Peyer's patch (tissue), 4 donors: ENCODE measurements around the gene KCND2. TPM values are rescaled to one million over a fixed set of nuclear protein-coding genes. Genes with fewer than 3 reads are reported as not detected.

Experiments
- DNase-seq, 3 donors: peaks; one replicate each; pipeline ENCODE4 v3.0.0-alpha.2; 2017 to 2019
- H3K27ac ChIP-seq, 4 donors: fragments of 200-600 bp; sonication (generic); one replicate each; pipeline ENCODE4 v1.5.1; 2016 to 2019
- H3K27me3 ChIP-seq, 2 donors: fragments of 200-600 bp; sonication (generic); one replicate each; pipeline ENCODE4 v1.5.1; 2019
- H3K36me3 ChIP-seq, 3 donors: fragments of 200-600 bp; sonication (generic); one replicate each; pipeline ENCODE4 v1.5.1; 2016 to 2019
- H3K4me1 ChIP-seq, 4 donors: fragments of 200-600 bp; sonication (generic); one replicate each; pipeline ENCODE4 v1.5.1; 2016 to 2019
- H3K4me3 ChIP-seq, 4 donors: fragments of 200-600 bp; sonication (generic); 1 replicate in 3 of 4; 2 replicates in 1 of 4; pipeline ENCODE4 v1.5.1; 2016 to 2019; ENCODE audit warnings: mild to moderate bottlenecking in 1 of 4
- H3K9me3 ChIP-seq, 4 donors: fragments of 200-600 bp; sonication (generic); one replicate each; pipeline ENCODE4 v1.5.1; 2016 to 2019; ENCODE audit warnings: mild to moderate bottlenecking in 1 of 4
- CTCF ChIP-seq, 6 experiments: fragments of 450-650 bp in 4 of 6; fragments of 200-600 bp in 2 of 6; sonication (generic) in 1 of 6; IDR thresholded peaks; one replicate each; pipeline ENCODE4 v1.5.1; 2017 to 2019; ENCODE audit warnings: antibody characterized with exemption in 6 of 6, mild to moderate bottlenecking in 3 of 6, moderate library complexity in 1 of 6
- POLR2A ChIP-seq, 2 donors: fragments of 450-650 bp; IDR thresholded peaks; one replicate each; pipeline ENCODE4 v1.5.1; 2017; ENCODE audit warnings: antibody characterized with exemption in 2 of 2, mild to moderate bottlenecking in 2 of 2, moderate library complexity in 2 of 2
- total RNA-seq, 4 donors: library from RNA; depleted of rRNA; stranded (reverse); fragments of >200 nt; gene quantifications; one replicate each; pipeline ENCODE4 v1.1.0, GENCODE V29; 2016

The KCND2 gene
- total RNA-seq, 4 donors from 2014 or later = 0.54 TPM; not detected in 3

GRCh38 chr7:120241973-120242372 lies 31.0 kb upstream of the KCND2 start:
- no peaks in the 10 kb centered on the region for H3K9me3 ChIP-seq
- no peaks in the 10 kb centered on the region for H3K36me3 ChIP-seq
- H3K4me3 ChIP-seq = no peak overlapping the region
- no peak for TF ChIP-seq CTCF (IDR thresholded peaks at IDR 0.05)
- no peak for TF ChIP-seq POLR2A (IDR thresholded peaks at IDR 0.05)
- DNase-seq = no peak
- no peaks in the 10 kb centered on the region for H3K27me3 ChIP-seq
- no peak overlapping the region for H3K27ac ChIP-seq
- no peaks in the 10 kb centered on the region for H3K4me1 ChIP-seq

DNA sequence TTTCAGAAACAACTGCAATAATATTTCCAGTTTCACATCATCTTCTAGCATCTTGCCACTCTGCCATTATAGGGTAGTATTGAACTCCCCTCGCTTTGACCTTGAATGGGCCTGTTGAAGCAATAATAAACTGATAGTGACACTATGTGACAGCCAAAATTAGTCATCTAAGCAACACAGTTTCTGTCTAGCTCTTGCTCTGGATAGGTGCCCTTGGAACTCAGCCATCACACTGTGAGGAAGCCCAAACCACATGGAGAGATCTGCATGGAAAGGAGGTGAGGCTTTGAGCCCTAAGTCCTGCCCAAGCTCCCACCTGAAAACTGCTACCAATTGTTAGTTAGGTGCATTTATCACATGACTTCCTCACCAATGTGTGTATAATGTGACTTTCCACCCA lies 18.1 kb upstream of the KCND2 start:
- no peaks in the 10 kb centered on the region for H3K4me1 ChIP-seq

DNA sequence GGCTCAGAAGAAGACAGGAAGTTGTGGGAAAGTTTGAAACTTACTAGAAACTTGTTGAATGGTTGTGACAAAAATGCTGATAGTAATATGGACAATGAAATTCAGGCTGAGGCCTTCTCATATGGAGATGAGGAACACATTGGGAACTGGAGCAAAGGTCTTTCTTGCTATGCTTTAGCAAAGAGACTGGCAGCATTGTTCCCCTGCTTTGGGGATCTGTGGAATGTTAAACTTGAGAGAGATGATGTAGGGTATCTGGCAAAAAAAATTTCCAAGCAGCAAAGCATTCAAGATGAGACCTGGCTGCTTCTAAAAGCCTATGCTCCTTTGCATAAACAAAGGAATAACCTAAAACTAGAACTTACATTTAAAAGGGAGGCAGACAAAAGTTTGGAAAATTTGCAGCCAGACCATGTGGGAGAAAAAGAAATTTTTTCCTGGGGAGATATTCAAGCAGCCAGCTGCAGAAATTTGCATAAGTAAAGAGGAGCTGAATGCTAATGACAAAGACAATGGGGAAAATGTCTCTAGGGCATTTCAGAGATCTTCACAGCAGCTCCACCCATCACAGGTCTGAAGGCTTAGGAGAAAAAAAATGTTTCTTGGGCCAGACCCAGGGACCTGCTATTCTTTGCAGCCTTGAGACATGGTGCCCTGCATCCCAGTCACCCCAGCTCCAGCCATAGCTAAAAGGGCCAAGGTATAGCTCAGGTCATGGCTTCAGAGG lies 16.5 kb upstream of the KCND2 start:
- H3K27me3 ChIP-seq = no peaks in the 10 kb centered on the region
- H3K4me1 ChIP-seq = no peaks in the 10 kb centered on the region
- no peak for DNase-seq
- H3K9me3 ChIP-seq = no peaks in the 10 kb centered on the region
- H3K36me3 ChIP-seq = no peaks in the 10 kb centered on the region
- TF ChIP-seq POLR2A (IDR thresholded peaks at IDR 0.05) = no peak
- no peak for TF ChIP-seq CTCF (IDR thresholded peaks at IDR 0.05)
- H3K4me3 ChIP-seq = no peak overlapping the region
- H3K27ac ChIP-seq = no peak overlapping the region

More for the DNA sequence above, 18.1 kb upstream of the KCND2 start:
- H3K27me3 ChIP-seq = no peaks in the 10 kb centered on the region
- H3K27ac ChIP-seq = no peak overlapping the region
- no peaks in the 10 kb centered on the region for H3K9me3 ChIP-seq
- TF ChIP-seq POLR2A (IDR thresholded peaks at IDR 0.05) (no peak), CTCF (IDR thresholded peaks at IDR 0.05) (no peak)
- H3K36me3 ChIP-seq = no peaks in the 10 kb centered on the region
- no peak for DNase-seq
- no peak overlapping the region for H3K4me3 ChIP-seq

GRCh38 chr7:120259386-120259785 lies 13.6 kb upstream of the KCND2 start:
- DNase-seq = no peak
- TF ChIP-seq POLR2A (IDR thresholded peaks at IDR 0.05) (no peak), CTCF (IDR thresholded peaks at IDR 0.05) (no peak)
- H3K9me3 ChIP-seq = no peaks in the 10 kb centered on the region
- H3K27ac ChIP-seq = no peak overlapping the region
- H3K4me1 ChIP-seq = no peaks in the 10 kb centered on the region
- no peaks in the 10 kb centered on the region for H3K36me3 ChIP-seq
- H3K4me3 ChIP-seq = no peak overlapping the region
- H3K27me3 ChIP-seq = no peaks in the 10 kb centered on the region

DNA sequence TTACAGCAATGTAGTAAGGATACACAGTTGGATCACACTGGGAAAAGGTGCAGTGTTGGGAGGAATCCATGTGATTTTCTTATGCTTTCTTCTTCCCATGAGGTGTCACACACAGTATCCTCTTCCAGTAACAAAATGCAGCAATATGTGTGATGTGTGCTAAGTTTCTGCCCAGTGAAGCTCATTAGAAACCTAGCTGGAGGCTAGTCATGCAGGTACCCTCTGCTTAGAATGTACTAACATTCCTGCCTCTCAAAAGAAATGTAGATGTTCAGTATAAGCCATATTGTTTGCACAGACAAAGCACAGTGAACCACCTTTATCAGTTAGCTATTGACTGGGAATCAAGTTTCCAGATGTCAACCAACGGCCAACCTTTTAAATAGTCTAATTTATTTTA lies 12.9 kb upstream of the KCND2 start:
- no peak overlapping the region for H3K4me3 ChIP-seq
- no peaks in the 10 kb centered on the region for H3K9me3 ChIP-seq
- H3K27ac ChIP-seq = no peak overlapping the region
- no peaks in the 10 kb centered on the region for H3K36me3 ChIP-seq
- H3K27me3 ChIP-seq = no peaks in the 10 kb centered on the region
- no peak for DNase-seq
- TF ChIP-seq POLR2A (IDR thresholded peaks at IDR 0.05) (no peak), CTCF (IDR thresholded peaks at IDR 0.05) (no peak)
- H3K4me1 ChIP-seq = no peaks in the 10 kb centered on the region
